COLO668 (cell line): ENCODE measurements around the gene CCNB3.

ENCODE experiments used
- DNase-seq: peaks from one replicate; lab custom pipeline; 2025; ENCODE audit not compliant: unreplicated experiment; lab: John Stamatoyannopoulos, UW

The CCNB3 gene

DNA sequence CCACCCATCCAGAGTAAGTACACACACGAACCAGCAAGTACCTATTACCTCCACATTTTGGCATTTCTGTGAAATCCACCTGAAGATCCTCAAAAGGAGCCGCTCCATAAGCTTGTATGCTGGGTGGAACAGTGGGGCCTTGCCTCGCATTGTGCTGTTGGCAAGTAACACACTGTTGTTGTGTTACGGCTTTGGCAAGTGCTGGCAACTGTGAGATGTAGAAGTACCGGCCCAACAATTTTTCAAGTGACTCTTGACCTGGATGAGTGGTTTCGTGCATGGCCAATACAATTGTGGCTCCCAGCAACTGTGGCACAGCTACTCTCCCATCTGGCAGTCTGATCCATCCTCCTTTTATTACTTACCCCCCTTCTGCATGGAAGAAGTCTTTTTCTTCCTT is 128.7 kb downstream of the CCNB3 start:
- DNase-seq: no peak

DNA sequence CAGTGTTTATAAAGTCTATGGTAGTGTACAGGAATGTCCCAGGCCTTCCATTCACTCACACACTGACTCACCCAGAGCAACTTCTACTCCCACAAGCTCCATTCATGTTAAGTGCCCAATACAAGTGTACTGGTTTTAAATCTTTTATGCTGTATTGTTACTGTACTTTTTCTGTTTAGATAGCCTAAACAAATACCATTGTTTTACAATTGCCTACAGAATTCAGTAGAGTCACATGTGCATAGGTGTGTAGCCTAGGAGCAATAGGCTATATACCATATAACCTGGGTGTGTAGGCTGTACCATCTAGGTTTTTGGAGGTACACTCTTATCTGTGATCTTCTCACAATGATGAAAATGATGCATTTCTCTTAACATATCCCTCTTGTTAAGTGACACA is 139.4 kb downstream of the CCNB3 start:
- no peak for DNase-seq

DNA sequence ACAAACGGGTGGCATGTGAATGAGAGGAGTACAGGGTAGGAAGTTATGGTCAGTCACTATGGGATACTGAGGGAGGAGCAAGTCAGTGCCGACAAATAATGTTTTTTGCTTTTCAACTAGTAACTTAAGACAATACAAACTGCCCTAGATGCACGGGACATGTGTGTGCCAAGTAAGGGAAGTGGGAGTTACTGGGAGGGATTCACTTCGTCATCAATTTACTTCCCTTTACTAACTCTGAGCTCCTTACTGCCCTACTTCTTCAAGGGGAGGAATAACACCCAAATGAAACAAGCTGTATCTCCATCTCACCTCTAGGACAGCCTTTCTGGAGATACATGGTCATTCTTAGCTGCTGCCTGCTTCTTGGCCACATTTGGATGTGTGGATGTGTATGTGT is 168.4 kb downstream of the CCNB3 start:
- DNase-seq: no peak

DNA sequence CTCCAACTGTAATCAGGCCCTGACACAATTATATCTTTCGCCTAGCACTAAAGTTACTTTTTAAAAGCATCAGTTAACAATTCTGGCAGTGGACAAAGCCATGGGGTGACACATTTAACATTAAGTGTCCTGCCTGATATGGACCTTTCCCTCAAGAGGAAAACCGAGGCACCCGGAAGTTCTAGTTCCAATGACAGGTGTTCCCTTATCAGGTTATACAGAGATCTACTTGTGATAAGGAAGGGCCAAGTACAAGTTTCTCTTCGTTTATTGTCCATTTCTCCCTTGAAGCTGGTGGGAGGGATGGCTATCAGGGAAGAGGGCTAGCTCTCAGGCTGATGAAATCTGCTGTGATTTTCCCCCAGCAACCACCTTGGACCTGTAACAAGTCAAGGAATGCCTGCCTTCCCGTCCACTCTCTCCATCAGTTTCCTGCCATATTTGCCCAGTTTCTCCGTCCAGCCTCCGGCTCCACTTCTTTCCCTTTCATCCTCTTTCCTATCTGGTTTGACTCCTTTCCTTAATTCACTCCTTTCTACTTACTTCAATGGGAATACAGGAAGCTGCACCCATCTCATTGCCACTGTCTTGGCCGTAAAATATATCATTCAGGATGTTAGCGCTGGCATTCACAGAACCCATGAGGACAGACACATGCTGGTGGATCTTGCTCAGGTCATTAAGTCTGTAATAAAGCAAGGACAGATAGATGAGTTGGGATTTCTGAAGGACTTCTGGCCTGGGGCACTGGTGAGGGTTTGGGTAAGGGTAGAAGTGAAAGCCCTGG is 171.1 kb downstream of the CCNB3 start:
- DNase-seq: no peak

DNA sequence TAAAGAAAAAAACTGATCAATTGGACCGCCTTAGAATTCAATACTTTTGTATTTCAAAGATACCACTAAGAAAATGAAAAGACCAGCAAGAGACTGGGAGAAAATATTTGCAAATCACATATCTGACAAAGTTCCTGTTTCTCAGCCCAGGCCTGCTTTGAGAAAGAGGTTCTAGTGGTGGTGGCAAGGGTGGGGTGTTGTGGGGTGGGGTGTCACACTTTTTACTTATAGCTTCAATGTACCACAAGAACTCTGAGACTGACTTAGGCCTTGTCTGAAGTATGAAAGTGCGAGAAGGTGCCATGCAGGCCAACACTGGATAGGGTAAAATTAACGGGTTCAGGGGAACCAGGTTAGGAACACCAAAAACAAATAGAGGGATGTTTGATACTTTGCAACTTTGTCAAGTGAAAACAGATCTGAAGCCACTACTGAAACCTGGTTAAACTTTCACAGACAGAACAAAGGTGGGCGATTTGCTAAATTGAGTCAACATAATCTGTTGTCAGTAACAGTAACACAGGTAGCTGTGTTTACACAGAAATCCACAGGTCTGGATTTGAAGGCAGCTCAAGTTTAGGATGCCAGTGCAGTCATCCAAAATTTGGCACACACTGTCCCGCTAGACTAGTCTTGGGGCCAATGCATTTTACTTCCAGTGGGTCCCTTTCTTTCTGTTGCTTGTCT is 177.3 kb downstream of the CCNB3 start:
- no peak for DNase-seq

DNA sequence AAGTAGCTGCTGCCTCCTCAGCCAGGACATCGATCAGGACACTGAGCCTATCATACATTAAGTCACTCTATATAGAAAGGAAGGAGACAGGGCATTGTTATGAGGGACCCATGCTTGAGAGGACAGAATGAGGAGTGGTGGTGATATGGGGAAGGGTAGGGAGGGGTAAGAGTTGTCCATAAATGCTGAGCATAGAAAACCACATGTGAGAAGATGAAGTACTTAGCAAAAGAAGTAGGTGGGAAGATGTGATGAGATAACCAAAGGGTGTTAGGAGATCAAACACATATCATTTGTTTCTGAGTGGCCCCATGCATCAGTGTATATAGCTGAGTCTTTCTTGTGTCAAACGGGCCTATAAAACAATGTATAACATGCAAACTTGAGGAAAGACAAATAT is 182.0 kb downstream of the CCNB3 start:
- no peak for DNase-seq

DNA sequence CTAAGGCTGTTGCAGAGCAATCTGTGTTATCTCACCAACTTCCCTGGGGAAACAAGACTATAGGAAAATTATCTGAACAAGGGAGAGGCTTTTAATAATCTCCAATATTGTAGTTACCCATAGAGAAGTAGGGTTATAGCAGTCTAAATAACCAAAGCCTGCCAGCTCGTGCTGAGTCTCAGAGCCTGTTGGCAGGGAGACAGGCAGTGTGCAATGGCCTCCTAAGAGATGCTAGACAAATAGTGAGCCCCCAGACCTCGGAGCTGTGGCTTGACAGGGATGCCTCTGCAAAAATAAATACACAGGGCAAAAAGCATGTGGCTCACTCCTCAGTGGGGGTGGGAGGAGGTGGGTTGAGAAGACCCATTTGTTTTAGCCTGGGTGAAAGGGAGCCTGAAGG is 189.3 kb downstream of the CCNB3 start:
- no peak for DNase-seq
